SIG-M5 treated with dmso at 0.1 percent for 504 hours (cell line): ENCODE results near the gene S100A14.

Experiments
- DNase-seq: peaks from one replicate; lab custom pipeline; 2025; ENCODE audit not compliant: unreplicated experiment; lab: John Stamatoyannopoulos, UW

S100A14 gene

DNA sequence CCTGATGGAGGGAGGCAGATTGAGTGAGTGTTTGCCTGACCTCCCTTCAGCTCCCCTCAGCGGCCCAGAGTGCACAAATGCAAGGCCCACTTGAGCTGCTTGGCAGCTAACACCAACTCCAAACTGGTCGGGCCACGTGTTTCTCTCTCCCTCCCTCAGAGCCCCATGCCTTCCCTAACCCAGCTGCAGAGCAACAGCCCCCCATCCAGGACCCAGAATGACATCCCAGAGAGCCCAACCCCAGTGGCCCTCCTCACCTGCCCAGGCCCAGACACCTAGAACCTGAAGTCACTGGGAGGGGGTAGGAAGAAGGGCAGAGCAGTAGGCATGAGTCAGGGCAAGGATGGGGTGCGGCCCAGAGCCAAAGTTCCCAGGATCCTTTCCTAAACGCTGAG is 789 bp upstream of the S100A14 start:
- DNase-seq: no peak

GRCh38 chr1:153615406-153615805 is 719 bp downstream of the S100A14 start:
- DNase-seq: no peak

- no peak for DNase-seq
Observed at GRCh38 chr1:153614906-153615305, 1.2 kb downstream of the S100A14 start.

DNA sequence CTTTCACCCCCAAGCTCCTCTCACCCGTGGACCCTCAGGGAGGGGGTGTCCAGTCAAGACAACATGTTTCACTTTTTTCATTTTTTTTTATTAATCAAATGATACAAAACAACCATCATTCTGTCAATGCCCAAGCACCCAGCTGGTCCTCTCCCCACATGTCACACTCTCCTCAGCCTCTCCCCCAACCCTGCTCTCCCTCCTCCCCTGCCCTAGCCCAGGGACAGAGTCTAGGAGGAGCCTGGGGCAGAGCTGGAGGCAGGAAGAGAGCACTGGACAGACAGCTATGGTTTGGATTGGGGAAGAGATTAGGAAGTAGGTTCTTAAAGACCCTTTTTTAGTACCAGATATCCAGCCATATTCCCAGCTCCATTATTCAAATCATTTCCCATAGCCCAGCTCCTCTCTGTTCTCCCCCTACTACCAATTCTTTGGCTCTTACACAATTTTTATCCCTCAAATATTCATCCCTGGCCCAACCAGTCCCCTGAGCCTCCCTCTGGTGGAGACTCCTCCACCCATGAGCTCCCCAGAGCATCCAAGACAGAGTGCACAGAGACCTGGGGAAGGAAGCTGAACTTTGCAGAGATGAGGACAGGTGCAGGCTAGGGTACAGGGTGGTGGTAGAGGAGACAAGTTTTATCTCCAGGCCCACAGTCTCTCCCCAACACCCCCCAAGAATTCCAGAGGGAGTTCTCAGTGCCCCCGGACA is 1.8 kb downstream of the S100A14 start:
- no peak for DNase-seq

GRCh38 chr1:153613406-153613805 is 2.7 kb downstream of the S100A14 start:
- no peak for DNase-seq

DNA sequence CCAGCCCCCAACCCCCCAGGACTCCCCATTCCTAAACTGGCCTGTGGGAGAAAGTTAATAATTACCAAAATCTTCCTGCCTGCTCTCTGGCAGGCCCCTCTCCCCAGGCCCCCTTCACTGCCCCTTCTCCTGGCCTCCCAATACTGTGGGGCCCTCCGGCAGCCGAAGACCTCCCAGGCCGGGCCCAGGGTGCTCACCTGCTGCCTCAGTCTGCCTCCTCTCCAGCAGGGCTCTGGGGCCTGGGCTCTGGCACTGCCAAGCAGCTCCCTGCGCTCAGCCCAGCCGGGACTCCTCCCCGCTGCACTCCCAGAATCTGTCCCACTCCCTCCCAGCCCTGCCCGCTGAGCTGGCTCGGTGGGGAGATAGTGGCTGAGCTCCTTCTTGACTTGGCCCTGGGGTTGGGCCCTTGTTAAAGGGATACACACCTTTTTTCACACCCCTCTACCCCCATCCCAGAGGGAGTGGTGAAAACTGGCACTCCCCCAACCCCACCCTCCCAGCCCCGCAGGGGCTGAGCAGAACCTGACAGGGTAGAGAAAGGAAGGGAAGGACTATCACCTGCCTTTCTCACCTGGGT is 3.3 kb downstream of the S100A14 start, which contains the start of gene S100A16:
S100A16 (minus strand) TSS at position 383 of the 577 bp plus-strand sequence. CDS start 4,986 bp downstream, outside the sequence.
- no peak for DNase-seq

DNA sequence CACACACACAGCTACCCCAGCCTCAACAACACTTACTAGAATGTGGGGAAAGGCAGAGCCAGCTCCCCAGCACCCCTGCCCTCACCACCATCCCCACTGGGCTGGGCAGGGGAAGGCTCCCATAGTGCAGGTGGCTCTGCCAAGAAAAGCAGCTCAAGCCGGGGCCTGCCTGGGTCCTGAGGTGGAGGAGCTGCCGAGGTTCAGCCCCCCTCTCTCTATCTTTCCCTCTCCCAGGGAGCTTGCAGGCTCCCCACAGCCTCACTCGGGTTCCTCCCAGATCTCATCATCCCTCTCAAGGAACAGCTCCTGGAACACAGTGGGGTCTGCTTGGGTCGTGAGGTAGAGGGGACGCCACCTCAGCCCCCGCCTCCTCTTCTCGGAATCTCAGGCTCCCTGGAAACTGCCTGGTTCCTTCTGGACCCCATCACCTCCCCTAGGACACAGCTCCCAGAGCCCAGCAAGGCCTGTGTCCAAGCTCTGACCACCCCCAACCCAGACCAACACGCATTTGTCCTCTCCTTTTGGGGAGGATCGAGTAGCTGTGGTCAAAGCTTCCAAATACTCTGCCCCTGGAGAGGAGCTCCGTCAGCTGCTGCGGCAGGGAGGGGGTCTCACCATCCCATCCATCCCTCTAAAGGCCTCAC is 3.9 kb downstream of the S100A14 start:
- DNase-seq: no peak

DNA sequence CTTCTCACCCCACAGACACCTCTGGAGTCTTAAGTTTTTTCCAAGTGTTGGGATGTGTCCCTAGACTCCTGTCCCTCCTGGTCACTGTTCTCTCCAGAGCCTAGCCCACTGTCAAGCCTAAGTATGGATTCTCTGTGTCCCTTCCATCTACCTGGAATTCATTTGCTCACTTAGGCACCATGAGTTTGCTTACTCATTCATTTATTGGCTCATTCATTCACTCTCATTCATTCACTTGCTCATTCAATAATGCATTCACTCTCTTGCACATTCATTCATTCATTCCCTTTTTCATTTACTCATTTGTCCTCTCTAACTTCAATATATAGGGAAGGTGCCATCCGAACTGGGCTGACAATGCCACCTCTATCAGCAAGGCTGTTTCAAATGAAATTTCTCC is 4.8 kb downstream of the S100A14 start:
- DNase-seq: no peak

DNA sequence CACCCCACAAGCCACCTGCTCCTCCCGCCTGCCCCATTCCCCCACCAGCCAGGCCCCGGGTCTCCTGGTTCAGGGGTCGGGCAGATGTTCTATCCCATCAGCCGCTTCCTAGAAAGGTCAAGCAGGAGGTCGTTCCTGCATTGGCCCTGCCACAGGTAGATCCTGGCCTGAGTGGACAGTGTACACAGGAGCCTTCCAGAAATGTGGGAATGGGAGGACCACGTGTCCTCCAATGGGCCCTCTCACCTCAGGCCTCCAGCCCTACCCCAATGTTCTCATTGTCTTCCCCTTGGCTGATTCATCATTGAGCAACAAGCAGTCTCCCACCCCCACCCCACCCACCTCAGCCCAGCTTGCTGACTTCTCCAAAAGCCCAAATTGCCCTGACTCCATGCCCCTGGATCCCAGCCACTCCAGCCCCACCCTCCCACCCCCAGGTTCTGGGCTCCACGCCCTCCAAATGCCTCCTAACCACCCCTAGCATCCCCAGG is 5.3 kb downstream of the S100A14 start:
- peak; percentile 45 for DNase-seq

- DNase-seq: no peak
Observed at GRCh38 chr1:153610334-153610733, 5.8 kb downstream of the S100A14 start.

DNA sequence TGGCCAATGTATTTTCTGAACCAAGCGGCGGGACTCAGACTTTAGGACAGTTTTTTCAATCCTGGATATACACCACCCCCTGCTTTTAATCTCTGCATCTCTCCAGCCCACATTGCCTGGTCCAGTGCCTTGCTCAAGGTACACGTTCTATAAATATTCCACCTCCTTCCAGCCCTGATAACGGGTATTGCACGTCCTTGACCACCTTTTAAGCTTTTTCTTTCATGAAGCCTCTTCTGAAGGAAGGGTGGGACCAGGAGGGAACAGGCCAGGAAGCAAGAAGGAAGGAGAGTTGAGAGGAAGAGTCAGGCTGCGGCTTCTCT is 6.6 kb downstream of the S100A14 start:
- no peak for DNase-seq

DNA sequence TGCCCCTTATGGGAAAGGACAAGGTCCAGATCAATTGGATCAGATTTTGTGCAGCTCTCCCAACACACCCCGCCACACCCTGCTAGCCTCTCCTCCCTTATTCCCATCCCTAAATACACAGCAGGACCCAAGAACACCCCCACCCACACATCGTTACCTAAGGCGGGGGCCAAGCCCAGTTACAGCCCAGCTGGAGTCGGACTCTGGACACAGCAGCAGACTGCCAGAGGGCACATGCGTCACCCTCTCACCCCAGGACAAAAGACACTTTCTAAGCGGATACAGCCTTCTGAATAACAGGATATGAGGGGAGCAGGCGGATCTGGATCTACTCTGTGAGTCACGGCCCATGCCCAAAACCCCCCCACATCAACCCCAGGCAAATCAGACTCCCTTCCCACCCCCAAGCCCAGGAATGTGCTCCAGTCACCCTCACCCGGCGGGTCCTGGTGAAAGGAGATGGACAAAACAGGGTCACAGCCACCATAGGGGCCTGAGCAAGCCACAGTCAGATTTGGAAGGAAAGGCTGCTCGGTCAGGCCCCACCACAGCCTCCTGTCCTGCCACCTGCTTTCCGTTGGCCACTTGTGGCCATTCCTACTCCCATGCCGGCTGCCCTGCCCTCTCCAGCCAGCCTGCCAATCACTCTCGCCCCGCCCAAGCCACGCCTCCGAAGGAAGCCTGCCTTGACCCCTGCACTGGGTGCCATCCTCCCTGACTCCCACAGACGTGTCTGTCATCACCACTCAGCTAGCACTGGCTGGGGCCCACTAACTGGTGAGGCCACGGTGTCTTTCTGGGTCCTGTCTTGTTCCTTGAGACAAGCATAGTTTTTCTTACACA is 7.2 kb downstream of the S100A14 start:
- DNase-seq: peak; percentile 68

GRCh38 chr1:153608089-153608682 is 7.9 kb downstream of the S100A14 start:
- peak; percentile 52 for DNase-seq

- no peak for DNase-seq
Observed at GRCh38 chr1:153607381-153607780, 8.7 kb downstream of the S100A14 start.

DNA sequence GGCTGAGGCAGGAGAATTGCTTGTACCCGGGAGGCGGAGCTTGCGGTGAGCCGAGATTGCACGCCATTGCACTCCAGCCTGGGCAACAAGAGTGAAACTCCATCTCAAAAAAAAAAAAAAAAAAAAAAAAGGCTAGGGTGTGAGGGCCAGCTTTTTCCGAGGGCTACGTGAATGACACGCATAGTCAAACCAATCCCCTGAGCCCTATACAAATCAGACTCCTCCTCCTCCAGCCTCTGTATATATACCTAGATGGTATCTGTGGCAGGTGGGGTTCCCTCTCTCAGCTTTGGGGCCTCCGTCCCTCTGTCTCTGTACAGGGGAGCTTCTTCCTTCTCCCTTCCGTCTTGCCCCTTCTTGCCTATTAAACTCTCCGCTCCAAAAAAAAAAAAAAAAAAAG is 9.9 kb downstream of the S100A14 start:
- no peak for DNase-seq

GRCh38 chr1:153602749-153603148 is 13.4 kb downstream of the S100A14 start:
- no peak for DNase-seq

DNA sequence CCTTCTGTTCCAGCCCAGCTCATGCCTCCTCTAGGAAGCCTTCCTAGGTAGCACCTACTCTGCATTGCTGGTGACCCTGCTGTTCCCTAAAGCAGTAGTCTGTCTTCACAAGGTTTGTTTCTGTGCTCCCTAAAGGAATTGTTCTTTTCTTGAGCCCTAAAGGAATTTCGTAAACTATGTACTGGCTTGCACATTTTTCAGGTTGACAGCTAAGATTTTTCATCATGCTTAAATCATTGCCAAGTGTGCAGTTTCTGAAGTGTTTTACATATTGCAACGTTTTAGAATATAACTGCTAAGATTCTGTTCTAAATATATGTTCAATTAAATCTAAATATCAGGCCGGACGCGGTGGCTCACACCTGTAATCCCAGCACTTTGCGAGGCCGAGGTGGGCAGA is 16.3 kb downstream of the S100A14 start:
- no peak for DNase-seq

GRCh38 chr1:153598309-153599172 is 17.6 kb downstream of the S100A14 start:
- peak; percentile 100 for DNase-seq

DNA sequence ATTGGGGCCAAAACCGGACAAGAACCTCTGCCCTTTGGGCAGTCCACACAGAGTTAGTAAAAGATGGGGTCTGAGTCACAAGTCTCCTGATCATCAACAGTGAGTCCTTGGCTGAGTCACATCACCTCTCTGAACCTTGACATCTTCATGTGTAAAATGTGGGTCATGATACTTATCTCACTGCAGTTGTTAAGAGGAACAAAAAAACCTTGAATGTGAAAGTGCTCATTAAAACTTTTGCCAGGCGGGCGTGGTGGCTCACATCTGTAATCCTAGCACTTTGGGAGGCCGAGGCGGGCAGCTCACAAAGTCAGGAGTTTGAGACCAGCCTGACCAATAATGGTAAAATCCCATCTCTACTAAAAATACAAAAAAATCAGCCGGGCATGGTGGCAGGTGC is 18.9 kb downstream of the S100A14 start:
- peak; percentile 31 for DNase-seq

DNA sequence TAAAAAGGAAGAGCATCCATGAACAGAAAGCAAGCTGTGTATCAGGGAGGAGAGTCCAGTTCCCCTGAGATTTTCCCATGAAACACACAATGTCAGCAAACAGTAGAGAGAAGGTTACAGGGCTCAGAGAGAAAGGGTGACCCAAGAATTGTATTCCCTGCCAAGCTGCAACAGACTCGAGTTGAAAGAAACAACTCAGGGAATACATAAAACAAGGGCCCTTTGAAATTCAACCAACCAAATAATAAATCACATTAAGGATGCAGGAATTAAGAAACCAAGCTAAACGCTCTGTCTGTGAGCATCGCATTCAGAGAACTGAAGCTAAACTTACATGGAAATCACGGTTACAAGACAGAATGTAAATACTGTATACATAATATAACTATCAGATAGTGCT is 23.4 kb downstream of the S100A14 start:
- no peak for DNase-seq
